NOMO-1 treated with dmso at 0.1 percent for 144 hours (cell line): ENCODE results near the gene ZMYM4.
"Not testable (repeated sequence)": the region's sequence is repeated elsewhere in the genome, so short reads cannot be mapped to it uniquely, and the experiment has no call there.

Experiments
- DNase-seq: peaks from one replicate; lab custom pipeline; 2025; ENCODE audit not compliant: unreplicated experiment; lab: John Stamatoyannopoulos, UW

Gene ZMYM4

GRCh38 chr1:35268282-35269200 is at the start of gene ZMYM4:
ZMYM4 (plus strand) TSS chr1:35268709; CDS start chr1:35269047, 338 bp downstream.
- peak; percentile 92 for DNase-seq

GRCh38 chr1:35220976-35221375 is 47.5 kb upstream of the ZMYM4 start:
- DNase-seq = no peak

- DNase-seq = no peak
These were observed 46.0 kb upstream of the ZMYM4 start for GRCh38 chr1:35222322-35223083.

GRCh38 chr1:35223084-35223630 is 45.4 kb upstream of the ZMYM4 start:
- DNase-seq = no peak

GRCh38 chr1:35226546-35226945 is 42.0 kb upstream of the ZMYM4 start:
- no peak for DNase-seq

GRCh38 chr1:35229587-35230360 is 38.7 kb upstream of the ZMYM4 start:
- no peak for DNase-seq

GRCh38 chr1:35231287-35231686 is 37.2 kb upstream of the ZMYM4 start:
- DNase-seq = no peak

- not testable (repeated sequence) for DNase-seq
These were observed 31.7 kb upstream of the ZMYM4 start for GRCh38 chr1:35236772-35237171.

GRCh38 chr1:35243691-35244090 is 24.8 kb upstream of the ZMYM4 start:
- DNase-seq = peak; percentile 7

GRCh38 chr1:35247256-35247655 is 21.3 kb upstream of the ZMYM4 start:
- no peak for DNase-seq

GRCh38 chr1:35253941-35254340 is 14.6 kb upstream of the ZMYM4 start:
- no peak for DNase-seq

- DNase-seq = no peak
These were observed 13.2 kb upstream of the ZMYM4 start for GRCh38 chr1:35255276-35255675.

GRCh38 chr1:35259561-35259960 is 8.9 kb upstream of the ZMYM4 start:
- no peak for DNase-seq

GRCh38 chr1:35261412-35262120 is 6.9 kb upstream of the ZMYM4 start:
- no peak for DNase-seq

GRCh38 chr1:35264035-35264434 is 4.5 kb upstream of the ZMYM4 start:
- DNase-seq = no peak

- peak; percentile 15 for DNase-seq
These were observed 3.6 kb upstream of the ZMYM4 start for GRCh38 chr1:35264871-35265270.

- no peak for DNase-seq
These were observed 2.2 kb upstream of the ZMYM4 start for GRCh38 chr1:35266306-35266705.

- DNase-seq = no peak
These were observed 886 bp downstream of the ZMYM4 start for GRCh38 chr1:35269201-35269988.

GRCh38 chr1:35269989-35270289 is 1.4 kb downstream of the ZMYM4 start:
- DNase-seq = no peak

- DNase-seq = no peak
These were observed 2.3 kb downstream of the ZMYM4 start for GRCh38 chr1:35270836-35271235.
